Activated T-cell treated with anti-CD3 and anti-CD28 coated beads, Interleukin-2, amount 50 U/mL, for 48 hours (primary cell): Measurements from ENCODE around the gene ARID4B.
"Not testable (repeated sequence)": the region's sequence is repeated elsewhere in the genome, so short reads cannot be mapped to it uniquely, and the experiment has no call there.

ENCODE experiments used
- DNase-seq, 2 experiments: peaks; one replicate each; pipeline ENCODE4 v3.0.0-alpha.2; 2020

The ARID4B gene

GRCh38 chr1:235297579-235297978, 30.4 kb downstream of the ARID4B start:
- DNase-seq = no peak

GRCh38 chr1:235296729-235297128, 31.2 kb downstream of the ARID4B start:
- no peak for DNase-seq

GRCh38 chr1:235295902-235296350, 32.1 kb downstream of the ARID4B start:
- DNase-seq = no peak

DNA sequence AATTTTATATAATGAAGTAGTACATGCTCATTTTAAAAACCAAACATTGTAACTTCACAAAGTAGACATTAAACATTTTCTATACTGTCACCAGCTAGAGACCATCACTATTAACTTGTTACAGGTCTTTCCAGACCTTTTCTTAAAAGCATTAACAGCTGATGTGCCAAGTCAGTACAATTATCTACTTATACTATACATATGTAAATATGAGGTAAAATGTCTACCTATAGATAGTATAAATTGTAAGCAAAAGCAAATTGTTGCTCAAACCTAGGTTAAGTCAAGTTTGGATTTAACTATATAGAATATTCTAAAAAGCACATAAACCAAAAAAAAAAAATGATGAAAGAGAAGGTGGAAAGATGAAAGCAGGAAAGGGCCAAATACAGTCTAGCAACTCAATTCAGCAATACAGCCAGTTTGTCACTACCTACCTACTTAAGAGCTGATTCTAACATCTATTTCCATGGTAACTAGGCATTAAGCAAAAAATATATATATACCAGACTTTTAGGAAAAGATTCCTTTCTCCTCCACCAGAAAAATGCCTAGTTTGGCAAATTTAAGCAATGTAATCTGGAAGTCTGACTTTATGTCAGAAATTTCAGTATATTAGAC, 34.5 kb downstream of the ARID4B start:
- no peak for DNase-seq

DNA sequence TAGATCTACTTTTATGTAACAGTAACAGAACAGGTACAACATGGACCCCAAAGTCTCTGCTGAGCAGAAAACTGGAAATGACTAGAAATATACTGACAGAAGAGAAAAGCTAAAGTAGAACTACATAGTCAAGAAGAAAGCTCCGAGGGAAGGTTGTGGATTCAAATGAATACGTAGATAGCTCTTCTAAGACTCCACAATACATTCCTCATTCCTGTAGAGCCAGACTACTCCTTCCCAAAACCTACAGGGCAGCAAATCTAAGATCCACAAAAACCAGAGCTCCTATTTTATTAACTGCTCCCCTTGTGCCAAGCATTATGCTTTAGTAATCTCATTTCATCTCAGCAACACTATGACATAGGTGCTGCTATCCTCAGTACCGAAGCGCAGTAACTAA, 35.2 kb downstream of the ARID4B start:
- DNase-seq = no peak

- no peak for DNase-seq
Observed at GRCh38 chr1:235291599-235292091, 36.3 kb downstream of the ARID4B start.

DNA sequence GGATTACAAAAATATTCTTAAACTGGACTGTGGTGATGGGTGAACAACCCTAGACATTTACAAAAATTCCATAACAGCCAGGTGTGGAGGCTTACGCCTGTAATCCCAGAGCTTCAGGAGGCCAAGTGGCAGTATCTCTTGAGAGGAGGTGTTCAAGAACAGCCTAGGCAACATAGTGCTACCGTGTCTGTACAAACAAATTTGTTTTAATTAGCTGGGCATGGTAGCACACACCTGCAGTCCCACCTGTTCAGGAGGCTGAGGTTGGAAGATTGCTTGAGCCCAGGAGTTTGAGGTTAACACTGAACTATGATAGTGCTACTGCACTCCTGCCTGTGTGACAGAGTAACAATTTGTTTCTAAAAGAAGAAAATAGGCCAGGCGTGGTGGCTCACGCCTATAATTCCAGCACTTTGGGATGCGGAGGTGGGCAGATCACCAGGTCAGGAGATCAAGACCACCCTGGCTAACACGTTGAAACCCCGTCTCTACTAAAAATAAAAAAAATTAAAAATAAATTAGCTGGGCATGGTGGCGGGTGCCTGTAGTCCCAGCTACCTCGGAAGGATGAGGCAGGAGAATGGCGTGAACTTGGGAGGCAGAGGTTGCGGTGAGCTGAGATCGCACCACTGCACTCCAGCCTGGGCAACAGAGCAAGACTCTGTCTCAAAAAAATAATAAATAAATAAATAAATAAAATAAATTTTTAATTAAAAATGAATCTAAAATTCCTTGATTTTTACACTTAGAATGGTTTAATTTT, 37.1 kb downstream of the ARID4B start:
- DNase-seq = no peak

DNA sequence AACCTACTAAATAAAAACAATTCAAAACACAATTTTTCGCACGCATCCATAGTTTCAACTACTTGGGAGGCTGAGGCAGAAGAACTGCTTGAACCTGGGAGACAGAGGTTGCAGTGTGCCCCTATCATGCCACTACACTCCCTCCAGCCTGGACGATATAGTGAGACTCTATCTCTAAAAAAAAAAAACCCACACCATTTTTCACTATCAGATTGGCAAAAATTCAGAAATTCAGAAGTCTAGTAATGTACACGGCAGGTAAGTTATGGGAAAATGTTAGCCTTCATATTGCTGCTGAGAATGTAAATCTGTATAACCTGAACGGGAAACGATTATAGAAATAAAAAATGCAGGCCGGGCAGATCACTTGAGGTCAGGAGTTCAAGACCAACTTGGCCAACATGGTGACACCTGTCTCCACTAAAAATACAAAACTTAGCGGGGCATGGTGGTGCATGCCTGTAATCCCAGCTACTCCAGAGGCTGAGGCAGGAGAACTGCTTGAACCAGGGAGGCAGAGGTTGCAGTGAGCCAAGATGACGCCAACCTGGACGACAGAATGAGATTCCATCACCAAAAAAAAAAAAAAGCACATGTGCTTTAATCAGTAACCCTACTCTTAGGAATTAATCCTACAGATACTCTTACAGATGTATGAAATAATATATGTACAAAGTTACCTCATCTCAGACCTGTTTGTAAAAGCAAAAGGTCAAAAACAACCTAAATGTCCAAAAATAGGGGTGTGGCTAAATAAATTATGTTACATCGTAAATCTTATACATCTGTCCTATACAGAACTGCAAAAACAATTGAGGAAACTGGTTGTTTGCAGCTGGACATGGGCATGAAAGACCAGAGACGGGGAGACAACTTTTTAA, 37.9 kb downstream of the ARID4B start:
- DNase-seq = no peak

- DNase-seq = no peak
Observed at GRCh38 chr1:235287208-235287882, 40.6 kb downstream of the ARID4B start.

GRCh38 chr1:235286667-235287066, 41.3 kb downstream of the ARID4B start:
- DNase-seq = no peak

DNA sequence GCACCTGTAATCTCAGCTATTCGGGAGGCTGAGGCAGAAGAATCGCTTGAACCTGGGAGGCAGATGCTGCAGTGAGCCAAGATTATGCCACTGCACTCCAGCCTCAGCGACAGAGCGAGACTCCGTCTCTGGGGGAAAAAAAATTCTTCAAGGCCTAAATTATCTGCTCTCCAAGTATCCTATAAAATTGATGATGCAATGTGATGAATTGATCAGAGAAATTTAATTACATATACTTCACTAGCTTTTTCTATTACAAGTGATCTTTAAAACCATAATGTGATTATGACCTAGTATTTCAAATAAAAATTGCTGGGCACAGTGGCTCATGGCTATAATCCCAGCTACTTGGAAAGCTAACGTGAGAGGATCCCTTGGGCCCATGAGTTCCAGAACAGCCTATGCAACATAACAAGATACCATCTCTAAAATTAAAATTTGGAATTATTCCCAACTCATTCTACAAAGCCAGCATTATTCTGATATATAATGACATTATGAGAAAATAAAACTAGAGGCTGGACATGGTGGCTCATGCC, 43.7 kb downstream of the ARID4B start:
- no peak for DNase-seq

DNA sequence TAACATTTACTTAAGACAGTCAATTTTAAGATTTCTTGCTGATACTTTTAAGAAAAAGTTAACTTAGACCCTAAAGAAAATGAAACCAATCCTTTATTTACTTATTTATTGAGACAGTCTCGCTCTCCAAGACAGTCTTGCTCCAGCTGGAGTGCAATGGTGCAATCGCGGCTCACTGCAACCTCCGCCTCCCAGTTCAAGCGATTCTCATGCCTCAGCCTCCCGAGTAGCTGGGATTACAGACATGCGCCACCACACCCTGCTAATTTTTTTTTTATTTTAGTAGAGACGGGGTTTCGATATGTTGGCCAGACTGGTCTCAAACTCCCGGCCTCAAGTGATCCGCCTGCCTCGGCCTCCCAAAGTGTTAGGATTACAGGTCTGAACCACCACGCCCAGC, 44.3 kb downstream of the ARID4B start:
- not testable (repeated sequence) for DNase-seq

DNA sequence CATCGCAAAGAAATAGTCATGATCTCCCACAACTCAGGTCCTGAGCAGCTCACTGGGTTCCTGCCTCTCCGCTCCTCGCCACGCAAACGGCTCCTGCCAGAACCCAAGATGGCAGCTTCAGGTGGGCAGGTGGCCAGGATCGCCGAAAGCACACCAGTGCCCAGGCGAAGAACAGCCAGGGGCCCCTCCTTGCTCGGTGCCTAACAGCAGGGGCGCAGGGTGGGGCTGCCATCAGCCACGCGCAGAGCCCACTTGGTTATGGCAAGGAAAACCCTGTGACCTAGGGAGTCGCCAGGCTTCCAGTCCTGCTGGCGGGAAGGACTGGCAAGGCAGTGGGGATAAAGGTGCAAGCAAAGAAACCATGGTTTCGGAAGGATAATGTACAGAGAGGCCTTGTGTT, 47.5 kb downstream of the ARID4B start:
- no peak for DNase-seq

DNA sequence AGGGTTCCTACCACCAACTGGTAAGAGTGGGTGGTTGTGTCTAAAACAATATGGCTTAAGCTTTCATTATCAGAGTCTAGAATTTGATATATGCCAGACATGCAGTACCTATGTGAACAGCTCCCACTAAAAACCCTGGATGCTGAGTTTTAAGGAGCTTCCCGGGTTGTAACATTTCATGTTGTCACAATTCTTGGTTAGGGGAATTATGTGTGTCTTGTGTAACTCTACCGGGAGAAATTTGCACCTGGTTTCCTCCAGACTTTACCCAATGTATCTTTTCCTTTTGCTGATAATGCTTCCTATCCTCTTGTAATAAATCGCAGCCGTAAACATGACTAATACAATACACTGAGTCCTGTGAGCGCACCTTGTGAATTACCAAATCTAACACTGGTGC, 48.3 kb downstream of the ARID4B start:
- no peak for DNase-seq

DNA sequence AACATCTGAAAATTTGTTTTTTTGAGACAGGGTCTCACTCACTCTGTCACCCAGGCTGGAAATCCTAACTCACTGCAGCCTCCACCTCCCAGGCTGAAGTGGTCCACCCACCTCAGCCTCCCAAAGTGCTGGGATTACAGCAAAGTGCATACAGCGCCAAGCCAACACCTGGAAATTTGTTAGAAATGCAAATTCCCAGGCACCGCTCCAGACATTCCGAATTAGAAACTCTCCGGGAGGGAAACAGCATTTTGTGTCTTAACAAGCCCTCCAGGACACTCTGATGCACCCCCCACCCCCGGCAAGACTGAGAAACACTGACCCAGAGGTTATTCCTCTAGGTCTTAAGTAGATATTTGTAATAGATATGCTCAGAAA, 49.1 kb downstream of the ARID4B start:
- no peak for DNase-seq

DNA sequence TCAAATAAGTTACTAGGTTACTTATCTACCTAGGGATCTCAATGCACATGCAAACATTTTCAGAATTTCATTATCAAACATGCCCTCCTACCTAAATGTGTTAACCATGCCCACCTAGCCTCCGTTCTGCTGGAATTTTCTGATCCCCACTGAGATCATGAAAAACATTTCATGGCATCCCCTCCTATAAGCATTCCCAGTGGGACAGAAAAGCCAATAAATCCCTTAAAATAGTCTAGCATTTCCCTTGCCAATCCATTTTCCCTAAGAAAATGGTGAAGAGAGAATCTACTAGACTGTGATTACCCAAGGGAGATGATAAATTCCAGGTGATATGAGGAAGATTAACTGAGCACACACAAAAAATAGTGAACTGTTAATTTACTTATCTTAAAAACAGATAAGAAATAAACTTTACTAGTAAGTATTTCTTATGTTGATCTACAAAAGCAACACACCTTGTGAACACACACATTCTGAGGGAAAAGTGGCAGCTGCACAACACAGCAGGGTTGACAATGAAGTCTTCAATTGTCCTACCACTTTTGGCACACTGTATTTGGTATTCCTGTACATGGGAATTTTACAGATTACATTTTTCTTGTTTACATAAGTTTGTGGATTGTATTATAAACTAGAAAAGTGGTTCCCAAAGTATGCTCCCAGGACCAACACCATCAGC, 49.6 kb downstream of the ARID4B start:
- no peak for DNase-seq

DNA sequence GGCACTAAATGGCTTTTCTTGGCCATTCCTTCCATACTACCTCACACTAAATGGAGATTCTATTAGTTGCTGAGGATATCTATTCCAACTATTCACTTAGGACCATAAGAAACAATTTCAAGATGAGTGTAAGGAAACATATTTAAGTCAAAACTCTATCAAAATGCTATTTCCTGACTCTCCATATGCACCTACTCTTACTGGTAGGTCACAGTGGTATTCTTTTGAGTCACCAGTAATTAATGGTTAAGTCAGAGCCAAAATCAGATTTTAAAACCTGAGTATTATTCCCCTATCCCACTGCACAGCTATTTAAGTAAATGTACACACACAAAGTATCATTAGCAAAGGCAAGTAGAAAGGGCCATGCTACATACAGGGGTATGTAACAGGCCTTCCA, 50.3 kb downstream of the ARID4B start:
- no peak for DNase-seq

DNA sequence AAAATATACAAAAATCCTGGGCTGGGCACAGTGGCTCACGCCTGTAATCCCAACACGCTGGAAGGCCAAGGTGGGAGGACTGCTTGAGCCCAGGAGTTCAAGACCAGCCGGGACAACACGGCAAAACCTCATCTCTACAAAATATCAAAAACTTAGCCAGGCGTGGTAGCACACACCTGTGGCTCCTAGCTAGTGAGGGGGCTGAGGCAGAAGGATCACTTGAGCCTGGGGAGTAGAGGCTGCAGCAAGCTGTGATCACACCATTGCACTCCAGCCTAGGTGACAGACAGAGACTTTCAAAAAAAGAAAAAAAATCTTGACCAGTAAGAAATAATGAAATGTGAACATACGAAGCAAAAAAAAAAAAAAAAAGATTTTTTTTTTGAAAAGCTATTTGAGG, 52.1 kb downstream of the ARID4B start:
- DNase-seq = no peak

DNA sequence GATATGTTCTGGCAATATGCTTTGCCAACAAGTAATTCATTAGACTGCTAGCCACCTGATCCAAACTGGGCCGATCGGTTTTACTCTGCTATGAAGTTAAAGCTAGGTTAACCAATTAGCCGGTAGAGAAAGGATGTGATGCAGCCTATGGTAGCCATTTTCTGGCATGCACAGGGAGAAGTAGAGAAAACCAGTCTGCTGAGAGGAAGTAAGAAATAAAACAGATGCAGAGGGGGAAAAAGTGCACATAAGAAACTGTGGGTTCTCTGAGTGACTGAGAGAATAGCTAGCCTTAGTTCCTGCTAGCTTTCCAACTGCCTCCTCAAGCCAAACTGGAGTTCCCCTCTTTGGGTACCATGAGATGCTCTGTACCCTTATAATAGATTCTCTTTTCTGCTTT, 52.8 kb downstream of the ARID4B start:
- no peak for DNase-seq

DNA sequence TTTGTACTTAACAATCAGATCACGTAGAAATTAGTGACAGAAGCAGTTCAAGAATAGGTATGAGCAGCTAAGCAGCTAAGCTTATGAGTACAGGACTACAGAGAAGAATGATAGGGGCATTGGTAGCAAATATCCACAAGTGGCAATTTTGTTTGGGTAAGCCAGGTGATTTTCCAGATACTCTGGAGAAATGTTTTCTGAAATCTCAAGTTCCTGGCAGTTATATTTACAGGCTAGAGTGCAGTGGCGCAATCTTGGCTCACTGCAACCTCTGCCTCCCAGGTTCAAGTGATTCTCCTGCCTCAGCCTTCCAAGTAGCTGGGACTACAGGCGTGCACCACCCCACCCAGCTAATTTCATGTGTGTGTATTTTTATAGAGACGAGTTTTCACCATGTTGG, 55.1 kb downstream of the ARID4B start:
- DNase-seq = no peak

GRCh38 chr1:235270625-235271024, 57.4 kb downstream of the ARID4B start:
- no peak for DNase-seq

DNA sequence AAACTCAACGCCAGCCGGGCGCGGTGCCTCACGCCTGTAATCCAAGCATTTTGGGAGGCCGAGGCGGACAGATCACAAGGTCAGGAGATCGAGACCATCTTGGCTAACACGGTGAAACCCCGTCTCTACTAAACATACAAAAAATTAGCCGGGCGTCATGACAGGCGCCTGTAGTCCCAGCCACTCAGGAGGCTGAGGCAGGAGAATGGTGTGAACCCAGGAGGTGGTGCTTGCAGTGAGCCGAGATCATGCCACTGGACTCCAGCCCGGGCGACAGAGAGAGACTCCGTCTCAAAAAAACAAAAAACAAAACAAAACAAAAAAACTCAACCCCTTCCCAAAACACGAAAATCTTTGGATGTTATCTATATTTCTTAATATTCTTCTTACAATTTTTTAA, 58.0 kb downstream of the ARID4B start:
- DNase-seq = not testable (repeated sequence)
